Astrocyte (in vitro differentiated cells and primary cell): ENCODE results near the gene IMMP2L. TPM values are rescaled to one million over a fixed set of nuclear protein-coding genes. Genes with fewer than 3 reads are reported as not detected.

Source experiments
- DNase-seq: peaks from one replicate; pipeline ENCODE4 v3.0.0-alpha.2; 2010; ENCODE audit warnings: low read depth
- FAIRE-seq: peaks from 2 replicates; lab custom pipeline; 2011; peaks lifted over from hg19 to GRCh38; lab: Jason Lieb, UNC
- H2AFZ ChIP-seq: 2 replicates; pipeline ENCODE4 v1.6.0; 2012; ENCODE audit warnings: low read depth, low read length, inconsistent platforms
- H3K27ac ChIP-seq: 2 replicates; pipeline ENCODE4 v1.5.1; 2011; ENCODE audit warnings: low read depth, low read length, inconsistent platforms
- H3K27me3 ChIP-seq: 2 replicates; pipeline ENCODE4 v1.6.0; 2011; ENCODE audit warnings: low read length, inconsistent platforms; ENCODE audit not compliant: insufficient read depth
- H3K36me3 ChIP-seq: 2 replicates; pipeline ENCODE4 v1.5.1; 2011; ENCODE audit warnings: low read length, inconsistent platforms; ENCODE audit not compliant: insufficient read depth
- H3K4me1 ChIP-seq: 2 replicates; pipeline ENCODE4 v1.5.1; 2011; ENCODE audit warnings: low read length, inconsistent platforms; ENCODE audit not compliant: insufficient read depth
- H3K4me2 ChIP-seq: 2 replicates; pipeline ENCODE4 v1.6.0; 2012; ENCODE audit warnings: low read length, inconsistent platforms
- H3K4me3 ChIP-seq: 2 replicates; pipeline ENCODE4 v1.5.1; 2011; ENCODE audit warnings: low read depth, mild to moderate bottlenecking, low read length, inconsistent platforms; ENCODE audit not compliant: insufficient read depth
- H3K79me2 ChIP-seq: 2 replicates; pipeline ENCODE4 v1.6.0; 2012; ENCODE audit warnings: mild to moderate bottlenecking, low read length, inconsistent platforms; ENCODE audit not compliant: insufficient read depth
- H3K9ac ChIP-seq: 2 replicates; pipeline ENCODE4 v1.6.0; 2012; ENCODE audit warnings: mild to moderate bottlenecking, low read length, inconsistent platforms
- H3K9me3 ChIP-seq: 2 replicates; pipeline ENCODE4 v1.5.1; 2012; ENCODE audit warnings: low read depth, mild to moderate bottlenecking, low read length, inconsistent platforms; ENCODE audit not compliant: insufficient read depth
- H4K20me1 ChIP-seq: 2 replicates; pipeline ENCODE4 v1.6.0; 2012; ENCODE audit warnings: low read length, inconsistent platforms; ENCODE audit not compliant: insufficient read depth
- H3K27ac Mint-ChIP-seq: one replicate; pipeline ENCODE4 v1.8.0; 2021; ENCODE audit warnings: mild to moderate bottlenecking, mixed read lengths; ENCODE audit not compliant: unreplicated experiment
- H3K27me3 Mint-ChIP-seq: one replicate; pipeline ENCODE4 v1.8.0; 2021; ENCODE audit warnings: low read depth, mixed read lengths; ENCODE audit not compliant: unreplicated experiment
- H3K36me3 Mint-ChIP-seq: one replicate; pipeline ENCODE4 v1.8.0; 2021; ENCODE audit warnings: low read depth, mixed read lengths; ENCODE audit not compliant: unreplicated experiment
- H3K4me1 Mint-ChIP-seq: one replicate; pipeline ENCODE4 v1.8.0; 2021; ENCODE audit warnings: low read depth, mixed read lengths; ENCODE audit not compliant: unreplicated experiment
- H3K4me3 Mint-ChIP-seq: one replicate; pipeline ENCODE4 v1.8.0; 2021; ENCODE audit warnings: mild to moderate bottlenecking, moderate library complexity, mixed read lengths; ENCODE audit not compliant: unreplicated experiment
- H3K9me3 Mint-ChIP-seq: one replicate; pipeline ENCODE4 v1.8.0; 2021; ENCODE audit warnings: mild to moderate bottlenecking, mixed read lengths; ENCODE audit not compliant: unreplicated experiment
- EZH2 ChIP-seq: IDR thresholded peaks from 2 replicates; pipeline ENCODE4 v1.6.1; 2012; ENCODE audit warnings: mild to moderate bottlenecking, low read length, inconsistent platforms; ENCODE audit not compliant: insufficient read depth
- total RNA-seq: library from RNA; stranded (reverse); gene quantifications from 2 replicates; pipeline ENCODE4 v1.2.1, GENCODE V29; 2021
- TF ChIP-seq, protein P1 (sequence below): IDR thresholded peaks from 2 replicates; pipeline ENCODE4 v1.5.1; 2011; ENCODE audit warnings: low read depth, mild to moderate bottlenecking, inconsistent platforms, low read length, moderate library complexity; ENCODE audit not compliant: insufficient read depth

Gene IMMP2L
- total RNA-seq, 1 donor from 2014 or later = 13.8 TPM

DNA sequence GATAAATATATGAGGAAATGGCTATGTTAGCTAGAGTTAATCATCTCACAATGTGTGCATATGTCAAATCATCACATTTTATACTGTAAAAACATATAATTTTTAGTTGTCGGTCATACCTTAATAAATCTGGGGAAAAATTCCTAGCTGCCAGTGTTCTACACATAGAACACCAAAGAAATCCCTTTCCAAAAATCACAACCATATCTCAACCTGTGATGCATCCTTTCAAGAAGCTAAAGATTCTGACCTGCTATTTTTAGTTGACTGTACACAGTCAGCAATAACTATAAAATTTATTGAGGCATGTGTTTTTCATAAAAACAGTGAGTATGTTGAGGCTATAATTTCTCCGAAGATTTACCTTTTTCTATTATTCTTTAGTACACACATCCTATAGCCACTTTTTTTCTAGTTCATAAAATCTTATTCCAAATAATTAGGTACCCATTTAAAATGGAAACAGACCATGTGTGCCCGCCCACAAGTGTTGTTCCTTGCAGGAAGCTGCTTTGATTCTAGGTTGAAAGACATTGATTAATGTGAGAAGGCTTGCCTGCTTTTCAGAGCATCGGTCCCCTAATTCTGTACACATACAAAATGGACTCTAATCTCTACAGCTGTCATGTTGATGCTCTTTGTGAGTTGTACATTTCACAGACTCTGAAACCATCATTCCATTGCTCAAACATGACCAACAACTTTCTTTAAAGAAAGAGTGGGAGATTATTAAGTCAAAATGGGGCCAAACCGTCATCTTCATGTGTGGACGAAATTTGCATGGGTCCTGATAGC, 588.9 kb downstream of the IMMP2L start:
- no peaks in the 10 kb centered on the region for H3K36me3 Mint-ChIP-seq
- H3K27ac Mint-ChIP-seq = no peak overlapping the region
- H3K79me2 ChIP-seq = no peaks in the 10 kb centered on the region
- TF ChIP-seq, protein P1, sequence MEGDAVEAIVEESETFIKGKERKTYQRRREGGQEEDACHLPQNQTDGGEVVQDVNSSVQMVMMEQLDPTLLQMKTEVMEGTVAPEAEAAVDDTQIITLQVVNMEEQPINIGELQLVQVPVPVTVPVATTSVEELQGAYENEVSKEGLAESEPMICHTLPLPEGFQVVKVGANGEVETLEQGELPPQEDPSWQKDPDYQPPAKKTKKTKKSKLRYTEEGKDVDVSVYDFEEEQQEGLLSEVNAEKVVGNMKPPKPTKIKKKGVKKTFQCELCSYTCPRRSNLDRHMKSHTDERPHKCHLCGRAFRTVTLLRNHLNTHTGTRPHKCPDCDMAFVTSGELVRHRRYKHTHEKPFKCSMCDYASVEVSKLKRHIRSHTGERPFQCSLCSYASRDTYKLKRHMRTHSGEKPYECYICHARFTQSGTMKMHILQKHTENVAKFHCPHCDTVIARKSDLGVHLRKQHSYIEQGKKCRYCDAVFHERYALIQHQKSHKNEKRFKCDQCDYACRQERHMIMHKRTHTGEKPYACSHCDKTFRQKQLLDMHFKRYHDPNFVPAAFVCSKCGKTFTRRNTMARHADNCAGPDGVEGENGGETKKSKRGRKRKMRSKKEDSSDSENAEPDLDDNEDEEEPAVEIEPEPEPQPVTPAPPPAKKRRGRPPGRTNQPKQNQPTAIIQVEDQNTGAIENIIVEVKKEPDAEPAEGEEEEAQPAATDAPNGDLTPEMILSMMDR = no peak
- TF ChIP-seq EZH2 = no peak
- no peaks in the 10 kb centered on the region for H4K20me1 ChIP-seq
- no peak overlapping the region for H3K4me2 ChIP-seq
- H3K4me3 ChIP-seq = no peak overlapping the region
- peaks cover 14% of the 10 kb centered on the region for H3K4me1 Mint-ChIP-seq
- H3K9ac ChIP-seq = no peak overlapping the region
- no peak overlapping the region for H2AFZ ChIP-seq
- no peaks in the 10 kb centered on the region for H3K9me3 Mint-ChIP-seq
- no peaks in the 10 kb centered on the region for H3K27me3 ChIP-seq
- FAIRE-seq (no peak), DNase-seq (no peak)
- no peak overlapping the region for H3K4me3 Mint-ChIP-seq
- H3K27ac ChIP-seq = no peak overlapping the region
- no peaks in the 10 kb centered on the region for H3K9me3 ChIP-seq
- H3K36me3 ChIP-seq = no peaks in the 10 kb centered on the region
- no peaks in the 10 kb centered on the region for H3K27me3 Mint-ChIP-seq
- no peaks in the 10 kb centered on the region for H3K4me1 ChIP-seq

DNA sequence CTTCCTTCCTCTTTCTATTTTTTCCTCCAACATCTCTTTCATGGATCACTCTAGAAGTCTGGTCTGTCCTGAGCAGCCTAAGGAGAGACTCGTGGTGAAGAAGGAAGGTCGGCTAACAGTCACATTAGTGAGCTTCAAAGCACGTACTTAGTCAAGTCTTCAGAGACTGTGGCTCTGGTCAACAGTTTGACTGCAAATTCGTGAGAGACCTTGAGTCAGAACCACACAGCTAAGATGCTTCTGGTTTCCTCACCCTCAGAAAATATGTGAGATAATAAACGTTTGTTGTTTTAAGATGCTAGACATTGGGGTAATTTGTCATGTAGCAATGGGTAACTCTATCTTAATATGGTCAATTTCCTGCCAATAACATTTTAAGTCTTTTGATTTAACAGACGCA, 597.5 kb downstream of the IMMP2L start:
- TF ChIP-seq, protein P1 = no peak
- no peak for TF ChIP-seq EZH2
- Histone ChIP-seq H3K27me3 (no peaks in the 10 kb centered on the region), H3K9me3 (no peaks in the 10 kb centered on the region), H3K4me2 (no peak overlapping the region), H4K20me1 (no peaks in the 10 kb centered on the region), H3K36me3 (no peaks in the 10 kb centered on the region), H3K4me1 (no peaks in the 10 kb centered on the region), H3K27ac (no peak overlapping the region), H3K79me2 (no peaks in the 10 kb centered on the region), H3K9ac (no peak overlapping the region), H3K4me3 (no peak overlapping the region), H2AFZ (no peak overlapping the region)
- Mint-ChIP-seq H3K27ac (no peak overlapping the region), H3K27me3 (no peaks in the 10 kb centered on the region), H3K36me3 (no peaks in the 10 kb centered on the region), H3K4me3 (no peak overlapping the region), H3K4me1 (no peaks in the 10 kb centered on the region), H3K9me3 (no peaks in the 10 kb centered on the region)
- FAIRE-seq = no peak
- DNase-seq = peak; percentile 68

DNA sequence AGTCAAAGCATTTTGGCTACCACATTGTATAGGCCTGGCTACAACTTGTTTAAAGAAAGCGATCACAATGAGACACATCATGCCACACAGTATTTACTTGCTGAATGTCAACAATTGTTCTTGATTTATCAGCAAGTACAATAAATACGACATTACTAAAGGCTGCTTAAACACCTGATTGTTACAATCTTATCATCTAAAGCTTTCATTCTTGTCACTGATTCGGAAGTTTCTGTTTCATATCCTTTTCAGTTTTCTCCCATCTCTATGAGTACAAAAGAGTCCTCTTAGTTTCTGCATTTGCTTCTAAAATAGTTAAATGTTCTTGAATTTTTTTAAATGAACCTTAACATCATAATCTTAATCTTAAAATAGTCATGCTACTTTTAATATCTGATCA, 599.5 kb downstream of the IMMP2L start:
- Histone ChIP-seq H3K9ac (no peak overlapping the region), H2AFZ (no peak overlapping the region), H3K4me3 (no peak overlapping the region), H3K79me2 (no peaks in the 10 kb centered on the region), H3K27me3 (no peaks in the 10 kb centered on the region), H3K4me2 (no peak overlapping the region), H4K20me1 (no peaks in the 10 kb centered on the region), H3K9me3 (no peaks in the 10 kb centered on the region), H3K4me1 (no peaks in the 10 kb centered on the region), H3K27ac (no peak overlapping the region), H3K36me3 (no peaks in the 10 kb centered on the region)
- no peak for TF ChIP-seq EZH2
- TF ChIP-seq, protein P1 = no peak
- no peaks in the 10 kb centered on the region for H3K9me3 Mint-ChIP-seq
- H3K4me1 Mint-ChIP-seq = no peaks in the 10 kb centered on the region
- DNase-seq (no peak), FAIRE-seq (no peak)
- no peak overlapping the region for H3K4me3 Mint-ChIP-seq
- no peaks in the 10 kb centered on the region for H3K36me3 Mint-ChIP-seq
- no peaks in the 10 kb centered on the region for H3K27me3 Mint-ChIP-seq
- H3K27ac Mint-ChIP-seq = no peak overlapping the region
